Fibroblast of lung (primary cell): ENCODE results near the gene SPAG7. TPM values are rescaled to one million over a fixed set of nuclear protein-coding genes. Genes with fewer than 3 reads are reported as not detected.

Experiments
- DNase-seq, 2 donors: peaks; one replicate each; pipeline versions ENCODE4 v3.0.0 to v3.0.0-alpha.2; 2010; ENCODE audit warnings: low read depth in 2 of 2
- H2AFZ ChIP-seq: 2 replicates; pipeline ENCODE4 v1.5.1; 2012; ENCODE audit warnings: low read length, control low read depth, inconsistent platforms
- H3K27ac ChIP-seq: 2 replicates; pipeline ENCODE4 v1.5.1; 2011; ENCODE audit warnings: low read length, control low read depth; ENCODE audit not compliant: insufficient read depth
- H3K27me3 ChIP-seq: 2 replicates; pipeline ENCODE4 v1.5.1; 2011; ENCODE audit warnings: mild to moderate bottlenecking, low read length; ENCODE audit not compliant: control insufficient read depth, insufficient read depth
- H3K36me3 ChIP-seq: 2 replicates; pipeline ENCODE4 v1.5.1; 2011; ENCODE audit warnings: low read length; ENCODE audit not compliant: control insufficient read depth, insufficient read depth
- H3K4me1 ChIP-seq: 2 replicates; pipeline ENCODE4 v1.5.1; 2011; ENCODE audit warnings: low read length; ENCODE audit not compliant: control insufficient read depth, insufficient read depth; ENCODE audit errors: extremely low read depth
- H3K4me2 ChIP-seq: 2 replicates; pipeline ENCODE4 v1.5.1; 2011; ENCODE audit warnings: low read length, control low read depth; ENCODE audit not compliant: insufficient read depth; ENCODE audit errors: extremely low read depth
- H3K4me3 ChIP-seq, 4 experiments: fragments of 200-600 bp in 1 of 4; sonication (generic) in 1 of 4; replicated peaks in 1 of 4; 2 replicates each; pipeline ENCODE4 v1.5.1; 2011 to 2016; ENCODE audit warnings: low read length in 4 of 4, low read depth in 3 of 4, mild to moderate bottlenecking in 3 of 4, control low read depth in 2 of 4, inconsistent platforms in 1 of 4, mixed read lengths in 1 of 4; ENCODE audit not compliant: insufficient read depth in 1 of 4; ENCODE audit errors: control extremely low read depth in 1 of 4
- H3K79me2 ChIP-seq: 2 replicates; pipeline ENCODE4 v1.5.1; 2012; ENCODE audit warnings: mild to moderate bottlenecking, low read length, inconsistent platforms; ENCODE audit not compliant: control insufficient read depth, insufficient read depth
- H3K9ac ChIP-seq: 2 replicates; pipeline ENCODE4 v1.5.1; 2011; ENCODE audit warnings: mild to moderate bottlenecking, low read length, control low read depth; ENCODE audit not compliant: insufficient read depth
- H3K9me3 ChIP-seq: 2 replicates; pipeline ENCODE4 v1.5.1; 2012; ENCODE audit warnings: low read depth, low read length; ENCODE audit not compliant: control insufficient read depth, insufficient read depth
- H4K20me1 ChIP-seq: 2 replicates; pipeline ENCODE4 v1.5.1; 2011; ENCODE audit warnings: low read length; ENCODE audit not compliant: control insufficient read depth, insufficient read depth; ENCODE audit errors: extremely low read depth
- CTCF ChIP-seq, 2 donors: IDR thresholded peaks in 1 of 2; conservative IDR thresholded peaks in 1 of 2; 1 replicate in 1 of 2; 2 replicates in 1 of 2; pipeline ENCODE4 v1.5.1; 2011 to 2012; ENCODE audit warnings: low read length in 2 of 2, control low read depth in 1 of 2, inconsistent platforms in 1 of 2, low read depth in 1 of 2, mild to moderate bottlenecking in 1 of 2
- EZH2 ChIP-seq: IDR thresholded peaks from 2 replicates; pipeline ENCODE4 v1.5.1; 2012; ENCODE audit warnings: low read length, control low read depth, mild to moderate bottlenecking; ENCODE audit errors: missing control alignments
- polyA plus RNA-seq, 2 donors: library from polyadenylated mRNA; depleted of rRNA in 1 of 2; stranded (reverse) in 1 of 2; unstranded in 1 of 2; fragments of >200 nt; gene quantifications; 2 replicates each; pipeline ENCODE4 v1.2.1, GENCODE V29; 2011 to 2012; ENCODE audit warnings: missing spikeins in 1 of 2
- total RNA-seq: library from RNA; depleted of rRNA; stranded (reverse); fragments of >200 nt; gene quantifications from 2 replicates; pipeline ENCODE4 v1.2.1, GENCODE V29; 2014

SPAG7 gene
- total and polyA plus RNA-seq, 2 donors (not counting 1 experiment from before 2014, with no cell fraction given) = 62.8 to 83.0 TPM

DNA sequence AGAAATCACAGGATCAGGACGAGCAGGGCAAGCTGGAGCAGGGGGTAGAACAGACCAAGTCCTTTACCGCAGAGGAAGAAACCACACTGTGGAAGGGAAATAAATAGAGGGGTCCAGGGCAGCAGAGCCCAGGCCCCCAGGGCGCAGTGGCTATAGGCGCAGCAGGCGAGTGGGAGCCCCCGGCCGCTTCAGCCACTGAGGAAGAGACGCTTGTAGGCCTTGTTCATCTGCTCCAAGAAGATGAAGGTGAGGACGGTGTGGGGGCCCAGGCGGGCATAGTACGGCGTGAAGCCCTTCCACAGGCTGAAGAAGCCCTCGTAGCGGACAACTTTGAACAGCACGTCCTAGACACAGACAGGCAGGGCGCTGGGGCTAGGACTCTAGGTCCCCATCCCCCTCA, 30.1 kb downstream of the SPAG7 start:
- Histone ChIP-seq H3K79me2 (peaks cover 37% of the 10 kb centered on the region), H3K27ac (no peak overlapping the region), H3K9me3 (no peaks in the 10 kb centered on the region), H3K4me2 (no peak overlapping the region), H4K20me1 (no peaks in the 10 kb centered on the region), H3K27me3 (no peaks in the 10 kb centered on the region), H3K4me3 (no peak overlapping the region), H3K36me3 (peaks cover 17% of the 10 kb centered on the region), H3K4me1 (peaks cover 15% of the 10 kb centered on the region), H3K9ac (no peak overlapping the region), H2AFZ (no peak overlapping the region)
- DNase-seq = no peak
- TF ChIP-seq EZH2 (no peak), CTCF (conservative IDR thresholded peaks at IDR 0.05 in 1 of 2, IDR thresholded peaks at IDR 0.05 in 1 of 2; ENCODE audit: low read depth in 1 of 2, low read length in 2 of 2) (no peak)

GRCh38 chr17:4936436-4936835, 31.2 kb downstream of the SPAG7 start:
- Histone ChIP-seq H3K4me1 (peaks cover 13% of the 10 kb centered on the region), H3K36me3 (peaks cover 13% of the 10 kb centered on the region), H2AFZ (no peak overlapping the region), H3K4me3 (no peak overlapping the region), H4K20me1 (no peaks in the 10 kb centered on the region), H3K9ac (no peak overlapping the region), H3K79me2 (peaks cover 26% of the 10 kb centered on the region), H3K4me2 (no peak overlapping the region), H3K9me3 (no peaks in the 10 kb centered on the region), H3K27me3 (no peaks in the 10 kb centered on the region), H3K27ac (no peak overlapping the region)
- no peak for DNase-seq
- TF ChIP-seq EZH2 (no peak), CTCF (conservative IDR thresholded peaks at IDR 0.05 in 1 of 2, IDR thresholded peaks at IDR 0.05 in 1 of 2; ENCODE audit: low read depth in 1 of 2, low read length in 2 of 2) (no peak)

DNA sequence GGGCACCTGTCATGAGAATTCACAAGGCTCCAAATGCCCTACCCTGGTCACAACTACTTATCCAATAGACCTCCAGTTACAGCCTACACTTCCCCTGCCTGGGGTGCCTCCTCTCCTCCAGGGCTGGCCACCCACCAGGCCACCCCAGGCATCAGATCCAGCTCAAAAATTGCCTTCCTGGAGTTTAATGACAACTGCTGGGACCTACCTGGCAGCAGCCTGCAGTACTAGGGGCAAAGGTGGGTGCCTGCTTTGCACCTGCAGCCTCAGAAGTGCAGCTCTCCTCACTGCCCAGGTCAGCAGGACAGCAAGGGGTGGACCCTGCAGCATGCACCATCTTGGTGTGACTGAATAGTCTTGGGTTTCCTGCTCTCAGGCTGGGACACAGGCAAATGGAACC, 32.0 kb downstream of the SPAG7 start:
- no peak overlapping the region for H3K27ac ChIP-seq
- DNase-seq = no peak
- H3K4me3 ChIP-seq = no peak overlapping the region
- H3K27me3 ChIP-seq = no peaks in the 10 kb centered on the region
- H3K9ac ChIP-seq = no peak overlapping the region
- no peak overlapping the region for H2AFZ ChIP-seq
- H3K36me3 ChIP-seq = peaks cover 13% of the 10 kb centered on the region
- H3K4me2 ChIP-seq = no peak overlapping the region
- TF ChIP-seq EZH2 = no peak
- TF ChIP-seq CTCF (conservative IDR thresholded peaks at IDR 0.05 in 1 of 2, IDR thresholded peaks at IDR 0.05 in 1 of 2; ENCODE audit: low read depth in 1 of 2, low read length in 2 of 2) = no peak
- peaks cover 10% of the 10 kb centered on the region for H3K4me1 ChIP-seq
- H3K9me3 ChIP-seq = no peaks in the 10 kb centered on the region
- H3K79me2 ChIP-seq = peaks cover 18% of the 10 kb centered on the region
- H4K20me1 ChIP-seq = no peaks in the 10 kb centered on the region
